ENCODE results near the gene ARMH3.

DNA sequence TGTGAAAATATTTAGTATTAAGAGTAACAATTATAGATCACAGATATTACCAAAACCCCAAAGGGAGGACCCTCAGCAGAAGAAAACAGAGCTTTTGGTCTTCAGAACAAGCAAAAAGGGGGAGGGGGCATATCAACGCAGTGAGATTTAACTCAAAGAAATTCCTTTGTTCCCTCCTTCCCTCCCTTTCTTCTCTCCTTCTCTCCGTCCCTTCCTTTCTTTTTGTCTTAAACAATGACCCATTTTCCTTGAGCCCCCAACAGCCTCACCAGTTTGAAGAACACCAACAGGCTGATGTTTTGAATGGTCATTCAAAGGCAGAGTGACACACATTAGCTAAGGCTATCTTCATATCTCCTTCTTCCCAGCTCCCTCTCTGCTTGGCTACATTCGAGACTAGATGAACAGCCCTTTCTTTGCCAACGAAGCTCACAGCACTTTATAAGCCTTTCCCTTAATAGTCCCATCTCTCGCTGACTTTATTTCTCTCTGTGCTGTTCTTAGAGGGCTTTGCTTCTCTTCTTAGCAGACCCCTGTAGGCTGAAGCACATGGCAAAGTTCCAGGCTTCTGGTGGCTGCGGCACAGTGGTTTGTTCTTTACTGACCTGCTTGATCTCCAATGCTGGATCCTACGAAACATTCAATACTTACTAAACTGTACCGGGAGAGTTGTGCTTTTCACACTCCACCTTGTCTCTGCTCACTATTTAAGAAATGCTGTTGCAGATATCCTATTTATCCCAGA lies 136.8 kb downstream of the ARMH3 start:
- TF ChIP-seq CTCF (IDR thresholded peaks at IDR 0.05 in 8 of 11, conservative IDR thresholded peaks at IDR 0.05 in 3 of 11) (no peak), POLR2A (IDR thresholded peaks at IDR 0.05) (no peak)
